GM18519 (cell line): ENCODE data around the gene CHRNB2.

ENCODE experiments used
- ATAC-seq: cut with Tn5 transposase; IDR thresholded peaks from one replicate; pipeline ENCODE4 v1.9.1; 2021; ENCODE audit warnings: mild to moderate bottlenecking, moderate library complexity; ENCODE audit not compliant: unreplicated experiment, low FRiP score

The CHRNB2 gene

GRCh38 chr1:154608397-154609270, 41.1 kb downstream of the CHRNB2 start:
- ATAC-seq = no peak

DNA sequence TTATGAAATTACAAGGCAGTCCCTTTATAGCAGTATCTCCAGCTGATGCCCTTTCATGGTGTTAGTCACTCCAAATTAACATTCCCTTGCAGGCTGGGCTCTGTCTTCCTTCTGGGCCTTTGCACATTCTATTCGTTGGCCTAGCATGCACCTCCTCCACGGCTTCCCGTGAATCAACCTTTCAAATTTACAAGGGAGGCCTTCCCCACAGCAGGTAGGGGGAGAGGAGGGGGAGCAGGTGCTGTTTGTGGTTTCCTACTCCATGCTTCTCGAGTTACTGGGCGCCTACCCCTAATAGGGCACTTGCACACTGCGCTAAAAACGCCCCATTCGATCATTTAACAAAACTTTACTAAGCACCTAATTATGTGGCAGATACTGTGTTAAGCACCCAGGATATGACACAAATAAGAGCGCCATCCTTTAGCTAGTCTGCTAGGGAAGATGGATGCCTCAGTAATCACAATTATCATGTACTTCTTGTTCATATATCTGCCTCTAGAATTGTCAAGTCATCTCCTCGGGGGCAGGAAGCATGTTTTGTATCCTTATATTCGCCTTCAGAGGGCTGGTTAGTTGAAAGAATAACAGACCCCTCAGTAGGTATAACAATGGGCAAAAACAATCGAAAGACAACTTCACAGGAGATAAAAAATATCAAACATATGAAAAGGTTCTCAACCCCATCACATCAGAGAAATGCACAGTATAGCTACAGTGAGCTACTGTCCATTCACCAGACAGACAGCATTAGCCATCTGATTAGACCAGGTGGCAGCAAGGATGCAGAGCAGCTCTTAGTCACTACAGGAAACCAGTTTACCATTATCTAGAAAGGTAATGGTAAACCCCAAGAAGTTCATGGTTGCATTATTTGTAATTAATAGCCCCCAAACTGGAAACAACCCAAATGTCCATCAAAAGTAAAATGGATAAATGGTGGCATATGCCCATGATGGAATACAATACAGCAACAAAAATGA, 42.1 kb downstream of the CHRNB2 start:
- ATAC-seq = no peak

DNA sequence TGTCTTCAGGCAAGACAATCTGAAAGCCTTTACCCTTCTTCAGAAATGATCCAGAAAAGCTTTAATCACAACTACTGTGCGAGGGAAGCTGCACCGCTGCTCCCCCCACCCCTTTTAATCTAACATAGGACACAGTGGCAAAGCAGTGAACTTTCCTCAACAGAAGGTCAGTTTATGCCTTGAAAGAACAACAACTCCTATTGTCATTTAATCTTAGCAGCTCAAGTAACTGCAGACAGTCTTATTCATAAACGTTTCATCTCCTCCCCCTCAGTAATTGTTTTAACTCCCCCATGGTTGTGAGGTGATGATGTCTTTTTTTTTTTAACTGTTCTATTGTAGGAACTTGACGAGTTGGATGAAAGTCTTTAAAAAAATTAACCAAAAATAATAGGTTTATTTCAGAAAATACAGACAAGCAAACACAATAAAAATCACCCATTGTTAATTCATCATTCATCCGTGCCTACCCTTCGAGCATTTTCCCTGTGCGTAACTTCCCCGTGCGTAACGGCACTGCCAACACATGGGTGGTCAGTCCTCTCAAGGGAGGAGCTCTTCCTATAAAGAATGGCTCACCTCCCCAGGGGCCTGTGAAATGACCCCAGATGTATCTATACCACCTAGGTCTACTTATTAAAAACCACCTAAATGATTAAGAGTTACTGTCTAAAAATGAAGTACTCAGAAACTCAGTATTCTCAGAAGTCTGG, 43.7 kb downstream of the CHRNB2 start:
- ATAC-seq = no peak

- ATAC-seq = no peak
Observed at GRCh38 chr1:154614247-154614646, 46.7 kb downstream of the CHRNB2 start.

DNA sequence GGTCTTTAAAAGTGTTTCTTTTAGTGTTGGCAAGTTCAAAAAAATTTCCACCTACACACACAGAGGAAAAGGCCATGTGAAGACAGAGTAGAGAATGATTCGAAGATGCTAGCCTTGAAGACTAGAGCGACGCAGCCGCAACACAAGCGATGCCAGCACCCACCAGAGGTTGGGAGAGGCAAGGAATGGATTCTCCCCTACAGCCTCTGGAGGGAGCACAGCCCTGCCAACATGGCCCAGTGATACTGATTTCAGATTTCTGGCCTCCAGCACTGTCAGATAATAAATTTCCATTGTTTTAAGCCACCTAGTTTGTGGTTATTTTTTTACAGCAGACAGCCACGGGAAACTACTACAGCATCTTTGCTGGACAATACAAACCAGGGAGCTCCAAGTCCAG, 47.3 kb downstream of the CHRNB2 start:
- ATAC-seq = no peak

DNA sequence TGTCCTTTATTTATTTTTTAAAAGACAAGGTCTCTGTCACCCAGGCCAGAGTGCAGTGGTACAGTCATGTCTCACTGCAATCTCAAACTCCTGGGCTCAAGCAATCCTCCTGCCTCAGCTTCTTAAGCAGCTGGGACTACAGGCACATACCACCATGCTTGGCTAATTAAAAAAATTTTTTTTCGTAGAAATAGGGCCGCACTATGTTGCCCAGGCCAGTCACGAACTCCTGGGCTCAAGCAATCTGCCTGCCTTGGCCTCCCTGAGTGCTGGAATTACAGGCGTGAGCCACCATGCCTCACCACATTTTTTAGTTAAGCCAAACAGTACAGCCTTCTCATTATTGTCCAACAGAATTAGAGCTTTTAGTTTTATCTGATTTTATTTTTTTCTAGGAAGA, 47.8 kb downstream of the CHRNB2 start:
- no peak for ATAC-seq

DNA sequence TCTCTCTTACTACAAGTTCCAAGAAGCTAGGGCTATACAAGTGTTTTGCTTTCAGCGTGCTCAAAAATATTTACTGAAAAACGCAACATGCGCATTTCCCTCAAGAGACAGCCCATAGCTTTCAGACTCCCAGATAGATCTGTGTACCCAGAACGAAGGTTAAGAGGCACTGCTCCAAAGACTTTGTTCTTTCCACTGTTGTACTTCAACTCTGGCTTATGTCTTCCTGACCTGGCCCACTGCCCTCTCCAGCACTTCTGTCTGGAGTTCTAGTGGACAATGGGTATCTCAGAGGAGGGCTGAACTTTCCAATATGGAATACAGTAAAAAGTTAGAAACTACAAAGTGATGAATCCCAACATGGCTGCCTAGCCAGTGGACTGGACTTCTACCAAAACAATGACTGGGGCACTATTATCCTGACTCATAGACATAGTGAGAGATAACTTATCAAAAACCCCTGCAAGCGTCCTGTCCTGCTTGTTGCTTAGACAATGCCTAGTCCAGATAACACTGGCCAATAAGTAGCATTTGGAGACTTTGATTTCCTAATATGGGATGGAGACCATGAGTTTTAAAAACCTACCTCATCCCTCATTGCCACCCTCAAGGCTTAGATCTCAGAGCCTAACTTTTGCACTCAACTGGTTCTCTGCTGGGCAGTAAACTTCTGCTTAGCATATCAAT, 49.2 kb downstream of the CHRNB2 start:
- no peak for ATAC-seq

DNA sequence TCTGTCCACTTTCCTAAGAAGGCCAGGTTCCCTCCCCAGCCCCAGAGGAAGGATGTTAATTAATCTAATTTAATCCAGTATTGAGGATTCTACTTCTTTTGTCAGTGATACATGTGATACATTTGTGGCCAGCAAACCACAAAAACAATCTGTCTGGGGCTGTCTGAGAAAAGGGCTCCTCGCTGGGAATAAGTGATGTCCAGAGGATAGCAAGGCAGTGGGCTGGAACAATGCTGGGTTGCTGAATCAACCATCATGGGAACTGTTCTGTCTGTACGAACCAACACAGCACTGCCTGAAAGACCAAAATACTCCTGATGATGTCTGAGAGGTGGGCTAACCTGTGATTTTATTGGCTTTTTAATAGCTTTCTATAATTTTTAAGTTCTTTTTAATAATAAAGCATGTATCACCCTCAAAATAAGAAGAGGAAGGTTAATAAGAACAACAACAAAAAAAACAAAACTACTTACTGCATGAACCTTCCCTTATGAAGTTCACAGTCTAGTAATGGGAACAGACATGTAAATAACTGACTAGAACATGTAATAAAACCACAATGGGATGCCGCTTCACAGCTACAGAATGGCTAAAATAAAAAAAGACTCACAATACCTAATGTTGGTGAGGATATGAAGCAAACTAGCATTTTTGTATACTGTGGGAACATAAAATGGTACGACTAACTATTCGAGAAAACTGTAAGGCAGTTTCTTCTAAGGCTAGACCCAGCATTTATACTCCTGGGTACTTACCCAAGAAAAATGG, 51.8 kb downstream of the CHRNB2 start:
- ATAC-seq = no peak

DNA sequence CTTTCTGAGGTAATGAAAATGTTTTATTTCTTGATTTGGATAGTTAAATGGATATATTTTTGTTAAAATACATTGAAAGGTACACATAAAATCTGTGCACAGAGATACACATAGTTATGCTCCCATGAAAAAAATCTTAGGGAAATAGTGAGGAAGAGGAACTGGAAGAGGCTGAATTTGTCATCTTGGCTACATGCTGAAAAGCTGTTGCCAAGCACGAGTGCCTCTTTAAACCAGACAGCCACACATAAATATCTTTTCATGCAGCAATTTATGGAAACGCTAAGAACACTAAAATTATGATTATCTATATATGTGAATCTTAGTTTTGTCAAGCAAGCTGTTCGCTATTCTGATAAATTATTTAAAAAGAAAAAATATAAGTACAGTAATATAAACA, 53.2 kb downstream of the CHRNB2 start:
- no peak for ATAC-seq

DNA sequence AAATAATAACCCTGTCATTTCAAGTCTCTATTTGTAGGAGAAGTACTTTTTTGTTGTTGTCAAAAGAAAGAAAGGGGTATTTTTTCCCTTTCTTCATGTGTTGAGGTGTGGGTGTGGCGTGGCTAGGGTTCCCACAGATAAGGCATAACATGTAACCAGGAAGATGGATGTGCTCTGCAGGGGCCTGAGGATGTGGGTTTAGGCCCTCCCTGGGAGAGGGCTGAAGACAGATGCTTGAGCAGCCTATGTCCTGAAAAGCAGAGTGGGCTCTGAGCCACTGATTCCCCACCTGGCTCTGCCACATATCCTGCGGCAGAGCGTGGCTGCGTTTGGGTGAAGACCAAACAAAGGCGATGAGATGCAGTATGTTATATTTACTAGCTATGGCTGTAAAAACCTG, 54.3 kb downstream of the CHRNB2 start:
- ATAC-seq = no peak

- no peak for ATAC-seq
Observed at GRCh38 chr1:154622503-154623039, 55.0 kb downstream of the CHRNB2 start.

GRCh38 chr1:154623358-154623757, 55.8 kb downstream of the CHRNB2 start:
- no peak for ATAC-seq

DNA sequence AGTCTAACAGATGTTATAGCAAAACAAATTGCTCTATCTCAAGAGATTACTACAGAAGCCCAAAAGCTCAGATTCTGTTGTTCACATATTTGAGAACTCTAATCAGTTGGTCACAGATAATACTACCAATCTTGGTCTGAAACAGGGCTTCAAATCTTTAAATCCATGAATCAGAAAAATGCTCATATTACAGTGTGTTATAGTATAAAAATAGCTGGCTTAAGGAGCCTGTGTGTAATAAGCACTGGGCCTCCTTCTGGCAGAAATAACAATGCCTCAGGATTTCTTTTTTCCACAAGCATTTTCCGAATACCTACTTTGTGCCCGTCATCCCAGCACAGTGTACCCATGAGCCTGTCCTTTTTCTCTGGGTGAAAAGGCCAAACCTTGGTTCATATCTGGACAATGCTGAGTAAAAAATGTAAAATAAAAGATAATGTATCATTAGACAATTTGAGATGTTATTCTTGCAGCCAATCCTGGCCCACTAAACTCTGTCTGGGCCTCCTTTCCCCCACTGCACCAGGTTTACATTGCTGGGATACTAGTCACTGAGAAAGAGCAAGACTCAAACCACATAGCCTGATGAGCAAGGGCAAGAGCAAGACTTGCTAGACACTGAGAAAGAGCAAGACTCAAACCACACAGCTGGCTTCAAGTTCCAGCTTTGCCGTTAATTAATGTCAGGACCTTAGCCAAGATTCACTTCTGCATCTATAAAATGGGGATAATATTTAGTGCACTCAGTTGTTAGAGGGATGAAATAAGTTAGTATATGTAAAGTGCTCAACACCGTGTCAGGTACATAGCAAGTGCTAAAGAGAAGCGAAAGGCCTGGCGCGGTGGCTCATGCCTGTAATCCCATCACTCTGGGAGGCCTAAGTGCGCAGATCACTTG, 57.4 kb downstream of the CHRNB2 start:
- no peak for ATAC-seq

- ATAC-seq = no peak
Observed at GRCh38 chr1:154626456-154627256, 59.1 kb downstream of the CHRNB2 start.

- no peak for ATAC-seq
Observed at GRCh38 chr1:154627257-154628120, 59.9 kb downstream of the CHRNB2 start.

- no peak for ATAC-seq
Observed at GRCh38 chr1:154628121-154628405, 60.5 kb downstream of the CHRNB2 start.
